Mesenchymal stem cell (in vitro differentiated cells and primary cell): ENCODE data around the gene CTAGE9.

Experiments
- DNase-seq: peaks from one replicate; pipeline ENCODE4 v3.0.0-alpha.2; 2013
- H2AFZ ChIP-seq: one replicate; pipeline ENCODE4 v1.6.1; 2013; ENCODE audit warnings: low read depth, mild to moderate bottlenecking, control low read depth, inconsistent platforms, low read length, moderate library complexity
- H2AK5ac ChIP-seq: 2 replicates; pipeline ENCODE4 v1.6.1; 2013; ENCODE audit warnings: low read length, moderate library complexity, mild to moderate bottlenecking, inconsistent platforms; ENCODE audit not compliant: severe bottlenecking
- H2BK120ac ChIP-seq: one replicate; pipeline ENCODE4 v1.6.1; 2013; ENCODE audit warnings: low read depth, mild to moderate bottlenecking, inconsistent platforms, low read length, moderate library complexity
- H2BK12ac ChIP-seq, 2 experiments: one replicate each; pipeline ENCODE4 v1.6.1; 2013; ENCODE audit warnings: inconsistent platforms in 2 of 2, low read length in 2 of 2, mild to moderate bottlenecking in 2 of 2, moderate library complexity in 2 of 2, control low read depth in 1 of 2
- H2BK15ac ChIP-seq: one replicate; pipeline ENCODE4 v1.6.1; 2013; ENCODE audit warnings: mild to moderate bottlenecking, low read depth, inconsistent platforms; ENCODE audit not compliant: poor library complexity, severe bottlenecking
- H2BK5ac ChIP-seq: 2 replicates; pipeline ENCODE4 v1.6.1; 2013; ENCODE audit warnings: low read depth, mild to moderate bottlenecking, low read length, control low read depth, inconsistent platforms; ENCODE audit not compliant: poor library complexity, severe bottlenecking
- H3K14ac ChIP-seq, 2 experiments: one replicate each; pipeline ENCODE4 v1.6.1; 2013; ENCODE audit warnings: inconsistent platforms in 2 of 2, low read length in 2 of 2, control low read depth in 1 of 2, mild to moderate bottlenecking in 1 of 2, moderate library complexity in 1 of 2
- H3K18ac ChIP-seq, 2 experiments: one replicate each; pipeline ENCODE4 v1.6.1; 2013; ENCODE audit warnings: inconsistent platforms in 2 of 2, low read length in 2 of 2, control low read depth in 1 of 2, low read depth in 1 of 2, mild to moderate bottlenecking in 1 of 2
- H3K23ac ChIP-seq, 2 experiments: one replicate each; pipeline ENCODE4 v1.6.1; 2013; ENCODE audit warnings: inconsistent platforms in 2 of 2, low read length in 2 of 2, mild to moderate bottlenecking in 2 of 2, moderate library complexity in 2 of 2, control low read depth in 1 of 2
- H3K27ac ChIP-seq: 2 replicates; pipeline ENCODE4 v1.5.1; 2013; ENCODE audit warnings: mild to moderate bottlenecking, moderate library complexity, low read length, control low read depth, inconsistent platforms; ENCODE audit not compliant: poor library complexity, severe bottlenecking
- H3K27me3 ChIP-seq, 2 experiments: 2 replicates each; pipeline versions ENCODE4 v1.6.1 to v1.7.0; 2013; ENCODE audit warnings: low read length in 2 of 2, mild to moderate bottlenecking in 2 of 2, moderate library complexity in 2 of 2, control low read depth in 1 of 2, inconsistent platforms in 1 of 2; ENCODE audit not compliant: control insufficient read depth in 1 of 2, insufficient read depth in 1 of 2
- H3K36me3 ChIP-seq, 2 experiments: 2 replicates each; pipeline versions ENCODE4 v1.6.1 to v1.7.0; 2013; ENCODE audit warnings: low read length in 2 of 2, control low read depth in 1 of 2, inconsistent platforms in 1 of 2, low read depth in 1 of 2, mild to moderate bottlenecking in 1 of 2; ENCODE audit not compliant: insufficient read depth in 2 of 2, control insufficient read depth in 1 of 2
- H3K4ac ChIP-seq, 2 experiments: one replicate each; pipeline ENCODE4 v1.6.1; 2013; ENCODE audit warnings: inconsistent platforms in 2 of 2, low read length in 2 of 2, mild to moderate bottlenecking in 2 of 2, moderate library complexity in 2 of 2, control low read depth in 1 of 2, low read depth in 1 of 2
- H3K4me1 ChIP-seq: 2 replicates; pipeline ENCODE4 v1.6.1; 2013; ENCODE audit warnings: low read depth, low read length, control low read depth; ENCODE audit not compliant: control insufficient read depth, insufficient read depth
- H3K4me2 ChIP-seq: 2 replicates; pipeline ENCODE4 v1.6.1; 2013; ENCODE audit warnings: low read length, mild to moderate bottlenecking, inconsistent platforms; ENCODE audit not compliant: poor library complexity, severe bottlenecking
- H3K4me3 ChIP-seq, 2 experiments: 2 replicates each; pipeline versions ENCODE4 v1.5.1 to v1.7.0; 2013; ENCODE audit warnings: low read length in 2 of 2, mild to moderate bottlenecking in 2 of 2, control low read depth in 1 of 2, low read depth in 1 of 2; ENCODE audit not compliant: insufficient read depth in 1 of 2
- H3K79me1 ChIP-seq: replicated peaks from 2 replicates; pipeline ENCODE4 v1.6.1; 2013; ENCODE audit warnings: mild to moderate bottlenecking, control low read depth, low read length, inconsistent platforms; ENCODE audit not compliant: poor library complexity, severe bottlenecking
- H3K9ac ChIP-seq: 2 replicates; pipeline ENCODE4 v1.7.0; 2013; ENCODE audit warnings: mild to moderate bottlenecking, low read length, moderate library complexity
- H3K9me3 ChIP-seq: 2 replicates; pipeline ENCODE4 v1.7.0; 2013; ENCODE audit warnings: mild to moderate bottlenecking, low read length; ENCODE audit not compliant: control insufficient read depth
- H4K8ac ChIP-seq: one replicate; pipeline ENCODE4 v1.6.1; 2013; ENCODE audit warnings: inconsistent platforms, mild to moderate bottlenecking, low read length, moderate library complexity
- H4K91ac ChIP-seq: one replicate; pipeline ENCODE4 v1.6.1; 2013; ENCODE audit warnings: mild to moderate bottlenecking, low read length, inconsistent platforms
- WGBS: methylation state at CpG from one replicate; pipeline ENCODE4 v1.1.7; 2013; ENCODE audit warnings: mixed read lengths; 5-methylcytosine and 5-hydroxymethylcytosine counted together

CTAGE9 gene

GRCh38 chr6:131733376-131734016 lies 22.7 kb upstream of the CTAGE9 start:
- no peak overlapping the region for H2BK15ac ChIP-seq
- H4K8ac ChIP-seq = no peak overlapping the region
- H3K14ac ChIP-seq = no peak overlapping the region
- H2AK5ac ChIP-seq = no peak overlapping the region
- no peak overlapping the region for H3K23ac ChIP-seq
- H3K79me1 ChIP-seq = no peaks in the 10 kb centered on the region
- no peak overlapping the region for H2BK12ac ChIP-seq
- H3K9me3 ChIP-seq = no peaks in the 10 kb centered on the region
- H4K91ac ChIP-seq = no peak overlapping the region
- H3K18ac ChIP-seq = no peak overlapping the region
- peak overlapping the region in 1 of 2 experiments; percentile 43 for H3K4me3 ChIP-seq
- no peak overlapping the region for H3K4ac ChIP-seq
- WGBS = 93% methylated on average over 8 of the region's 9 CpGs
- peak overlapping the region; percentile 66 for H3K9ac ChIP-seq
- no peak overlapping the region for H2AFZ ChIP-seq
- no peak overlapping the region for H2BK120ac ChIP-seq
- no peaks in the 10 kb centered on the region for H3K36me3 ChIP-seq
- DNase-seq = no peak
- H3K4me2 ChIP-seq = peak overlapping the region; percentile 52
- peaks cover 2% of the 10 kb centered on the region for H3K4me1 ChIP-seq
- H3K27me3 ChIP-seq = no peaks in the 10 kb centered on the region
- H3K27ac ChIP-seq = peak overlapping the region; percentile 16
- H2BK5ac ChIP-seq = no peak overlapping the region

GRCh38 chr6:131731224-131731623 lies 20.4 kb upstream of the CTAGE9 start:
- Histone ChIP-seq H2BK15ac (no peak overlapping the region), H3K9me3 (no peaks in the 10 kb centered on the region), H3K27me3 (no peaks in the 10 kb centered on the region), H2BK5ac (no peak overlapping the region), H3K27ac (no peak overlapping the region), H4K91ac (no peak overlapping the region), H2BK12ac (no peak overlapping the region), H2BK120ac (no peak overlapping the region), H3K4me2 (no peak overlapping the region), H3K18ac (no peak overlapping the region), H3K36me3 (no peaks in the 10 kb centered on the region), H3K14ac (no peak overlapping the region), H2AK5ac (no peak overlapping the region), H3K9ac (no peak overlapping the region), H3K23ac (no peak overlapping the region), H3K4me3 (no peak overlapping the region), H4K8ac (no peak overlapping the region), H3K4ac (no peak overlapping the region), H3K4me1 (peaks cover 2% of the 10 kb centered on the region), H2AFZ (no peak overlapping the region), H3K79me1 (no peaks in the 10 kb centered on the region)
- no peak for DNase-seq

GRCh38 chr6:131730264-131730663 lies 19.4 kb upstream of the CTAGE9 start:
- no peak overlapping the region for H2BK120ac ChIP-seq
- no peaks in the 10 kb centered on the region for H3K36me3 ChIP-seq
- no peak overlapping the region for H3K9ac ChIP-seq
- H3K4me2 ChIP-seq = no peak overlapping the region
- H2BK12ac ChIP-seq = no peak overlapping the region
- H3K4ac ChIP-seq = no peak overlapping the region
- H2AK5ac ChIP-seq = no peak overlapping the region
- H3K4me1 ChIP-seq = peaks cover 2% of the 10 kb centered on the region
- no peak overlapping the region for H4K91ac ChIP-seq
- H3K79me1 ChIP-seq = no peaks in the 10 kb centered on the region
- no peak overlapping the region for H2AFZ ChIP-seq
- no peak overlapping the region for H3K18ac ChIP-seq
- DNase-seq = no peak
- H2BK15ac ChIP-seq = no peak overlapping the region
- H2BK5ac ChIP-seq = no peak overlapping the region
- no peaks in the 10 kb centered on the region for H3K27me3 ChIP-seq
- H3K23ac ChIP-seq = no peak overlapping the region
- H3K9me3 ChIP-seq = no peaks in the 10 kb centered on the region
- 98% methylated on average over 2 of the region's 5 CpGs for WGBS
- H3K14ac ChIP-seq = no peak overlapping the region
- no peak overlapping the region for H3K4me3 ChIP-seq
- no peak overlapping the region for H3K27ac ChIP-seq
- H4K8ac ChIP-seq = no peak overlapping the region

- Histone ChIP-seq H3K9ac (no peak overlapping the region), H3K27ac (no peak overlapping the region), H2BK5ac (no peak overlapping the region), H3K4me3 (no peak overlapping the region), H3K36me3 (no peaks in the 10 kb centered on the region), H3K23ac (no peak overlapping the region), H2BK15ac (no peak overlapping the region), H2BK12ac (no peak overlapping the region), H3K4me2 (no peak overlapping the region), H3K27me3 (no peaks in the 10 kb centered on the region), H4K91ac (no peak overlapping the region), H2AFZ (no peak overlapping the region), H3K4ac (no peak overlapping the region), H3K14ac (no peak overlapping the region), H4K8ac (no peak overlapping the region), H3K9me3 (no peaks in the 10 kb centered on the region), H2AK5ac (no peak overlapping the region), H3K79me1 (no peaks in the 10 kb centered on the region), H3K4me1 (peaks cover 2% of the 10 kb centered on the region), H2BK120ac (no peak overlapping the region), H3K18ac (no peak overlapping the region)
- no peak for DNase-seq
- WGBS = 100% methylated on average over 1 of the region's 4 CpGs
These were observed 18.7 kb upstream of the CTAGE9 start for GRCh38 chr6:131729550-131729949.
